Fibroblast of lung (primary cell): ENCODE data around the gene RPE. TPM values are rescaled to one million over a fixed set of nuclear protein-coding genes. Genes with fewer than 3 reads are reported as not detected.

ENCODE experiments used
- DNase-seq, 2 donors: peaks; one replicate each; pipeline versions ENCODE4 v3.0.0 to v3.0.0-alpha.2; 2010; ENCODE audit warnings: low read depth in 2 of 2
- H2AFZ ChIP-seq: 2 replicates; pipeline ENCODE4 v1.5.1; 2012; ENCODE audit warnings: low read length, control low read depth, inconsistent platforms
- H3K27ac ChIP-seq: 2 replicates; pipeline ENCODE4 v1.5.1; 2011; ENCODE audit warnings: low read length, control low read depth; ENCODE audit not compliant: insufficient read depth
- H3K27me3 ChIP-seq: 2 replicates; pipeline ENCODE4 v1.5.1; 2011; ENCODE audit warnings: mild to moderate bottlenecking, low read length; ENCODE audit not compliant: control insufficient read depth, insufficient read depth
- H3K36me3 ChIP-seq: 2 replicates; pipeline ENCODE4 v1.5.1; 2011; ENCODE audit warnings: low read length; ENCODE audit not compliant: control insufficient read depth, insufficient read depth
- H3K4me1 ChIP-seq: 2 replicates; pipeline ENCODE4 v1.5.1; 2011; ENCODE audit warnings: low read length; ENCODE audit not compliant: control insufficient read depth, insufficient read depth; ENCODE audit errors: extremely low read depth
- H3K4me2 ChIP-seq: 2 replicates; pipeline ENCODE4 v1.5.1; 2011; ENCODE audit warnings: low read length, control low read depth; ENCODE audit not compliant: insufficient read depth; ENCODE audit errors: extremely low read depth
- H3K4me3 ChIP-seq, 4 experiments: fragments of 200-600 bp in 1 of 4; sonication (generic) in 1 of 4; replicated peaks in 1 of 4; 2 replicates each; pipeline ENCODE4 v1.5.1; 2011 to 2016; ENCODE audit warnings: low read length in 4 of 4, low read depth in 3 of 4, mild to moderate bottlenecking in 3 of 4, control low read depth in 2 of 4, inconsistent platforms in 1 of 4, mixed read lengths in 1 of 4; ENCODE audit not compliant: insufficient read depth in 1 of 4; ENCODE audit errors: control extremely low read depth in 1 of 4
- H3K79me2 ChIP-seq: 2 replicates; pipeline ENCODE4 v1.5.1; 2012; ENCODE audit warnings: mild to moderate bottlenecking, low read length, inconsistent platforms; ENCODE audit not compliant: control insufficient read depth, insufficient read depth
- H3K9ac ChIP-seq: 2 replicates; pipeline ENCODE4 v1.5.1; 2011; ENCODE audit warnings: mild to moderate bottlenecking, low read length, control low read depth; ENCODE audit not compliant: insufficient read depth
- H3K9me3 ChIP-seq: 2 replicates; pipeline ENCODE4 v1.5.1; 2012; ENCODE audit warnings: low read depth, low read length; ENCODE audit not compliant: control insufficient read depth, insufficient read depth
- H4K20me1 ChIP-seq: 2 replicates; pipeline ENCODE4 v1.5.1; 2011; ENCODE audit warnings: low read length; ENCODE audit not compliant: control insufficient read depth, insufficient read depth; ENCODE audit errors: extremely low read depth
- CTCF ChIP-seq, 2 donors: IDR thresholded peaks in 1 of 2; conservative IDR thresholded peaks in 1 of 2; 1 replicate in 1 of 2; 2 replicates in 1 of 2; pipeline ENCODE4 v1.5.1; 2011 to 2012; ENCODE audit warnings: low read length in 2 of 2, control low read depth in 1 of 2, inconsistent platforms in 1 of 2, low read depth in 1 of 2, mild to moderate bottlenecking in 1 of 2
- EZH2 ChIP-seq: IDR thresholded peaks from 2 replicates; pipeline ENCODE4 v1.5.1; 2012; ENCODE audit warnings: low read length, control low read depth, mild to moderate bottlenecking; ENCODE audit errors: missing control alignments
- polyA plus RNA-seq, 2 donors: library from polyadenylated mRNA; depleted of rRNA in 1 of 2; stranded (reverse) in 1 of 2; unstranded in 1 of 2; fragments of >200 nt; gene quantifications; 2 replicates each; pipeline ENCODE4 v1.2.1, GENCODE V29; 2011 to 2012; ENCODE audit warnings: missing spikeins in 1 of 2
- total RNA-seq: library from RNA; depleted of rRNA; stranded (reverse); fragments of >200 nt; gene quantifications from 2 replicates; pipeline ENCODE4 v1.2.1, GENCODE V29; 2014

RPE gene
- total and polyA plus RNA-seq, 2 donors (not counting 1 experiment from before 2014, with no cell fraction given): 75.1 to 81.3 TPM

DNA sequence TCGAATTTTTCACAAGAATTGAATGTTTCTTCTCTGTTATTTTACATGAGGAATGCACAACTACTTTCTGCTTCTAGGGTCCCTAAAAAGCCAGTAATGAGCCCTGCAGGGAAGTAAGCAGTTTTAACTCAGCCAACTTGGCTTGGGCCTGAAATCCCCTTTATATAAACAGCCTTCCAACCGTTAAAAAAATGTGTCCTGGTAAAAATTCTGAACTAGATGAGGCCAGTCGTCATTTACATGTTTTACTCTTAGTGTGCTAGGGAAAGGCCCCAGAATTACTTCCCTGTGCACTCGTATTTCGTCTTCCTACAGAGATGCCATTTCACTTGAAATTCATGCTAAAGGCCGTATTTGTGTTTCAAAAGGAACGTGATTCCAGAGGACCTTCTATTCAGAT is 42.4 kb upstream of the RPE start:
- H3K4me1 ChIP-seq: no peaks in the 10 kb centered on the region
- H3K9me3 ChIP-seq: no peaks in the 10 kb centered on the region
- H3K9ac ChIP-seq: no peak overlapping the region
- no peak overlapping the region for H2AFZ ChIP-seq
- no peak overlapping the region for H3K4me2 ChIP-seq
- no peak overlapping the region for H3K4me3 ChIP-seq
- H3K27me3 ChIP-seq: no peaks in the 10 kb centered on the region
- H3K36me3 ChIP-seq: no peaks in the 10 kb centered on the region
- H3K79me2 ChIP-seq: no peaks in the 10 kb centered on the region
- no peak overlapping the region for H3K27ac ChIP-seq
- H4K20me1 ChIP-seq: no peaks in the 10 kb centered on the region
- no peak for DNase-seq
- TF ChIP-seq EZH2: no peak
- no peak for TF ChIP-seq CTCF (conservative IDR thresholded peaks at IDR 0.05 in 1 of 2, IDR thresholded peaks at IDR 0.05 in 1 of 2; ENCODE audit: low read depth in 1 of 2, low read length in 2 of 2)

DNA sequence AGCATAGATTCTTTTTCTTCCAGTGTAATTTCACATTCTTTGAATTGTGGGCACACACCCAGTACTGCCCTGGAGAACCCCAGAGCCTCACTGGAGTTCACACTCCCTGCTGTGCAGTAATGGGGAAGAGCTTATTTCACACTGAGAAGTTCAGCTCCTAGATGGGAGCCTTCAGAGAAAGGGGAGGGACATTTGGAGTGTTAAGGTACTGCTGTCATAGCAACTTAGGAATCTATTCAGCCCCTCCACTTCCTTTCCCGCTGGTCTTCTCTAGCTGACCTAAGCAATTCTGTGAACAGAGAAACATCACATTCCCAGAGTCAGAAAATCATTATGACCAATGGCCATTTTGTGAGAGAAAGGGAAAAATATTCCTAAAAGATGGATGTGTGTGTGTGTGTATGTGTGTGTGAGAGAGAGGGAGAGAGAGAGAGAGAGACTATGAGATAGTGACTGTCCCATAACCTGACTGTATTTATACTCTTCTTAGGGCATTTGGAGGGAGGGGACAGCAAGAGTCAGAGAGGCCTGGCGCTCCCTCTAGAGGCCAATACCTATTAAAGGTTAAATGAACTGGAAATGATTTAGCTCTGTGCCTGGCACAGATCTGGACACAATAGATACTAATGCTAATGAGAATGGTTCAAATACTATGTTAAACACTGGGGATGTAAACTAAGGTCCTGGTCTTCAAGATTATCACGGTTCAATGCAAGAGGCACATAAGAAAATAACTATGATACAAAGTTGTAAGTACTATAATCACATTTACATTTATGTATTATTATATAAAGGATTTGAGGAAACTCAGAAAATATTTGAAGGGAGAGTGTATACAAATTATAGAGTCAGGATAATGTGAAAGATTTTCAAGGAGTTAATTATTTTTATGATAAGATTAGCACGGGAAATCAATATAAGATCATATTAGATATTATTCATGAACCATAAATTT is 41.5 kb upstream of the RPE start:
- peak; percentile 57 to 61 for DNase-seq
- Histone ChIP-seq H3K36me3 (no peaks in the 10 kb centered on the region), H3K27ac (no peak overlapping the region), H3K27me3 (no peaks in the 10 kb centered on the region), H3K4me1 (no peaks in the 10 kb centered on the region), H3K4me2 (no peak overlapping the region), H3K79me2 (no peaks in the 10 kb centered on the region), H3K4me3 (no peak overlapping the region), H2AFZ (peak overlapping the region; percentile 4), H3K9me3 (no peaks in the 10 kb centered on the region), H3K9ac (no peak overlapping the region), H4K20me1 (no peaks in the 10 kb centered on the region)
- TF ChIP-seq EZH2: no peak
- TF ChIP-seq CTCF (conservative IDR thresholded peaks at IDR 0.05 in 1 of 2, IDR thresholded peaks at IDR 0.05 in 1 of 2; ENCODE audit: low read depth in 1 of 2, low read length in 2 of 2): peak; percentile 70

DNA sequence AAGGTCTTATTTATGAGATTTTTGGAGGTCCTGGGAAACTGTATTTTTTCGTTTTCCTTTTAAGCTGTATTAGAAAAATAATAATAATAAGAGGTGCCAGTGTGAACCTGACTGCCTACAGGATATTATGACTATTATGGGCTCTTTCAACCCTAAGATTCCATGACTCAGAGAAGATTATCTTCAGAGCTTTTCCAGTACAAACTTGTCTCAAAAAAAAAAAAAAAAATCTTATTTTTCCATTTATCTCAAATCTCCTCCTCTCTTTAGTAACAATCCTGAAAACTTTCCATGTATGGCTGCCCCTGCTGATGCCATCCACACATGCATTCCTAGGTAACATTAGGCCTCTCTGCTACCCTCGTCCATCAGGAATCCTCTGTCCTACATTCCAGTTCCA is 36.7 kb upstream of the RPE start:
- H3K4me3 ChIP-seq: no peak overlapping the region
- H3K36me3 ChIP-seq: no peaks in the 10 kb centered on the region
- no peak overlapping the region for H3K27ac ChIP-seq
- no peaks in the 10 kb centered on the region for H3K4me1 ChIP-seq
- no peaks in the 10 kb centered on the region for H3K9me3 ChIP-seq
- H3K4me2 ChIP-seq: no peak overlapping the region
- no peak for TF ChIP-seq CTCF (conservative IDR thresholded peaks at IDR 0.05 in 1 of 2, IDR thresholded peaks at IDR 0.05 in 1 of 2; ENCODE audit: low read depth in 1 of 2, low read length in 2 of 2)
- TF ChIP-seq EZH2: no peak
- H2AFZ ChIP-seq: no peak overlapping the region
- DNase-seq: no peak
- no peak overlapping the region for H3K9ac ChIP-seq
- H3K79me2 ChIP-seq: no peaks in the 10 kb centered on the region
- H3K27me3 ChIP-seq: no peaks in the 10 kb centered on the region
- no peaks in the 10 kb centered on the region for H4K20me1 ChIP-seq
